Esophagus squamous epithelium (tissue), 4 donors: Measurements from ENCODE around the gene SIL1.

Experiments used
- POLR2A ChIP-seq, 4 donors: fragments of 450-650 bp; IDR thresholded peaks; one replicate each; pipeline ENCODE4 v1.6.1; 2017; ENCODE audit warnings: antibody characterized with exemption in 4 of 4, mild to moderate bottlenecking in 4 of 4, moderate library complexity in 3 of 4
- TF ChIP-seq, protein P1 (sequence below), 6 experiments: fragments of 450-650 bp in 4 of 6; fragments of 200-600 bp in 2 of 6; sonication (generic) in 2 of 6; IDR thresholded peaks; one replicate each; pipeline ENCODE4 v1.5.1; 2016 to 2019; ENCODE audit warnings: antibody characterized with exemption in 6 of 6, mild to moderate bottlenecking in 4 of 6, moderate library complexity in 4 of 6

DNA sequence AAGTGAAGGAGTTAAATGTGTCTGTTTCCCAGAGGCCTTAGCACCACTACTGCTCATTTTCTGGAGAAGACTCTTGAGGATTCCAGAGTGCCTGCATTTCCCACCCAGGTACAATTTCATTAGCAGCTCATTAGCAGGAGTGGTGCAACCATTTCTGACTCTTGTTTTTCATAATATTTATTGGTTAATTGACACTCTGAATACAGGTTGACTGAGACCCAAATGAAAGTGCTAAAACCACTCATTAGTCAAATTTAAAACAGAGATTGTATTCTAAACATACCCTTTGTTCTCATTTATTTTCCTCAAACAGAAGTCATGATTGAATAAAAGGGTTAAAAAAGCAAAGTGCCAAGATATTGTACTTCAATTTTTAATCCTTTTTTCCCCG, 134.5 kb downstream of the SIL1 start:
- TF ChIP-seq, protein P1, sequence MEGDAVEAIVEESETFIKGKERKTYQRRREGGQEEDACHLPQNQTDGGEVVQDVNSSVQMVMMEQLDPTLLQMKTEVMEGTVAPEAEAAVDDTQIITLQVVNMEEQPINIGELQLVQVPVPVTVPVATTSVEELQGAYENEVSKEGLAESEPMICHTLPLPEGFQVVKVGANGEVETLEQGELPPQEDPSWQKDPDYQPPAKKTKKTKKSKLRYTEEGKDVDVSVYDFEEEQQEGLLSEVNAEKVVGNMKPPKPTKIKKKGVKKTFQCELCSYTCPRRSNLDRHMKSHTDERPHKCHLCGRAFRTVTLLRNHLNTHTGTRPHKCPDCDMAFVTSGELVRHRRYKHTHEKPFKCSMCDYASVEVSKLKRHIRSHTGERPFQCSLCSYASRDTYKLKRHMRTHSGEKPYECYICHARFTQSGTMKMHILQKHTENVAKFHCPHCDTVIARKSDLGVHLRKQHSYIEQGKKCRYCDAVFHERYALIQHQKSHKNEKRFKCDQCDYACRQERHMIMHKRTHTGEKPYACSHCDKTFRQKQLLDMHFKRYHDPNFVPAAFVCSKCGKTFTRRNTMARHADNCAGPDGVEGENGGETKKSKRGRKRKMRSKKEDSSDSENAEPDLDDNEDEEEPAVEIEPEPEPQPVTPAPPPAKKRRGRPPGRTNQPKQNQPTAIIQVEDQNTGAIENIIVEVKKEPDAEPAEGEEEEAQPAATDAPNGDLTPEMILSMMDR (IDR thresholded peaks at IDR 0.05): no peak
- no peak for TF ChIP-seq POLR2A (IDR thresholded peaks at IDR 0.05)
